GDM1 (cell line): ENCODE data around the gene NUP160.
"Not testable (repeated sequence)": the region's sequence is repeated elsewhere in the genome, so short reads cannot be mapped to it uniquely, and the experiment has no call there.

Source experiments
- DNase-seq: peaks from one replicate; lab custom pipeline; 2025; lab: John Stamatoyannopoulos, UW

Gene NUP160

DNA sequence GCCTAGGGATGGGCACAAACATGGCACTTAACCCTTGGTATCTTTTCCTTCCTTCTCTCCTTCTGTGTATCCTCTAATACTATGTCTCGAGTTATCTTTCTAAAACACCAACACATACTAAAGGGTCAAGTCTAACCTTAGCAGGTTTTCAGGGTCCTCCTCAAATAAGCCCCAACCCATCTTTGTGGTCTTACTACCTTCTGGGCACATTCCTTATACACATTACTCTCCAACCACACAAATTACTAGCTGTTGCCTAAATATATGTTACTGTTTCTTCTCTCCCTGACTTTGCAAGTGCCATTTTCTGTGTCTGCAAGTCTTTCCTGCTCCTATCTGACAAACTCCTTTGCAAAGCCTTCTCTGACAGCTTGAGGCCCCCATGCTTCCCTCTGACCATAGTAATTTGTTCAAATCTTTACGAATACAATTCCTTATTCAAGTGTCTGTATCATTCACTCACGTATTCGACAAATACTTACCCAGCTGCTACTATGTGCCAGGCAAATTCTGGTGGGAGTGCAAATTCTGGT is 15.8 kb upstream of the NUP160 start:
- DNase-seq, result no peak

- no peak for DNase-seq
Measured at GRCh38 chr11:47863189-47863897, 15.2 kb upstream of the NUP160 start.

DNA sequence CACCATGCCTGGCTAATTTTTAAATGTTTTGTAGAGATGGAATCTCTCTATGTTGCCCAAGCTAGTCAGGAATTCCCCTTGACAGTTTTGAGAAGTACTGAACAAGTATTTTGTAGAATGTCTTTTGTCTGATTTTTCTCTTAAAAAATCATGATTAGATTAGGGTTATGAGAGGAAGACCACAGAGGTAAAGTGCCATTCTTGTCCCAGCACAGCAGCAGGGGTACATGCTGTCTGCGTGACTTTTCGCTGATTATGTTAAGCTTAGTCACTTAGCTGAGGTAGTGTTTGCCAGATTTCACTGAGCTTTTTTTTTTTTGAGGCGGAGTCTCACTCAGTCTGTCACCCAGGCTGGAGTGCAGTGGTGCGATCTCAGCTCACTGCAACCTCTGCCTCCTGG is 13.6 kb upstream of the NUP160 start:
- no peak for DNase-seq

DNA sequence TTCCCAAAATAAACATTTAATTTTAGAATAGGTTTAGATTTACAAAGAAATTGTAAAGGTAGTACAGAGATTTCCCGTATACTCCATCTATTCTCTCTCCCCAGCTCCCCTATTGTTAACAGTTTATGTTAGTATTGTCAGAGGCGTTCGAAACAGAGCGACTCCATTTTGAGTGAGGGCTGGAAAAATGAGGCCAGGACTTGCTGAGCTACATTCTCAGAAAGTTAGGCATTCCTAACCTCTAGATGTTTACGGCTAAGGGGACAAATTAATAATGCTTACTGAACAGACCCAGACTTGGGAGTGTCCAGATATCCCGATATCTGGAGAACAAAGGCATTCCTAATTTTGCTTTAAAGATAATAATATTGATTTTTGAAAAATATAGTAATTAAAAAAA is 12.4 kb upstream of the NUP160 start:
- no peak for DNase-seq

DNA sequence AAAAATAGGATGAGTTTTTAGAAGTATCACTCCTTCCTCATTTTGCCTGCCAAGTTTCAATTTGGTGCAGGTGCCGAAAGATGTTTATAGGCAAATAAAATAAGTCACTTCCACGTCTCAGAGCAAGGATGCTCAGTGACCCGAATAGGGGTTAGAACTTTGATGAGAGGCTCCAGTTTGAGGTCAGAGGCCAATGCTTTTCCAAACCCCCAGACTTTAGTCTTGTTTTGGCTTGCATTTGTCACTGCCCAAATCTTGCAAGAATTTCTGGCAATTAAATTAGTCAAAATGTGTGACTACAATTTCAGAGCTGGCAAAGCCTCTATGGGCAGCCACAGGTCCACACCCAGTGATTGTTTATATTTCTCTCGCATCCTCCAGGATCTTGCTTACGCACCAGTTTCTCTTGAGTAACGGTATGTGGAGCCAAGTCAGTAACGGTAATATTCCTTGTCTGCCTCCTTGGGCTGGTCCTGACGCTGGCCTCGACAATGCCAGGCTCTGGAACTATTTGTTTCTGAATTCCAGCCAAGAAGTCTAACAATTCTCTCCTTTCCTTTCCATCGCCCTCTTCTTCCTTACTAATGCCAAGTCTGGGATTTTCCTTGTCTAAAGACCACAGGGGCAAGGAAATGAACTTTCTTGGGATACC is 9.9 kb upstream of the NUP160 start:
- no peak for DNase-seq

GRCh38 chr11:47857485-47857884 is 9.3 kb upstream of the NUP160 start:
- DNase-seq, result no peak

DNA sequence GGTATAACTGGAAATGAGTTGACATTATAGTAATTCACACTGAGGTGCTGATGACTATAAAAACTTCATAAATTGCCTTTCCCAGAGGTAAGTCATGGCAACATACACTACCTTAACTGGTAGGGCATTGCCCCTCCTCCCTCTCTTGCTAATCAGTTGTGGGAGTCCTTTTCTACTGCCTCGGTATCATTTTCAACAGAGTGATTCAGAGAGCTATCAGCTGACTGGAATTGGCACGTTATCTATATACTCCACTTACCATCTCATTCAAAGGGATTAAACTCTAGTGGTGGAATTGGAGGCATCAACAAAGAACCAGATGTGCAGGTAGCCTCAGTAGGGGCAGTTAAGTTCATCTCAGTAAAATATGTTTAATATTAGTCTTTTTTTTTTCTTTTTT is 8.0 kb upstream of the NUP160 start:
- no peak for DNase-seq

- DNase-seq, result no peak
Measured at GRCh38 chr11:47854667-47855066, 6.5 kb upstream of the NUP160 start.

DNA sequence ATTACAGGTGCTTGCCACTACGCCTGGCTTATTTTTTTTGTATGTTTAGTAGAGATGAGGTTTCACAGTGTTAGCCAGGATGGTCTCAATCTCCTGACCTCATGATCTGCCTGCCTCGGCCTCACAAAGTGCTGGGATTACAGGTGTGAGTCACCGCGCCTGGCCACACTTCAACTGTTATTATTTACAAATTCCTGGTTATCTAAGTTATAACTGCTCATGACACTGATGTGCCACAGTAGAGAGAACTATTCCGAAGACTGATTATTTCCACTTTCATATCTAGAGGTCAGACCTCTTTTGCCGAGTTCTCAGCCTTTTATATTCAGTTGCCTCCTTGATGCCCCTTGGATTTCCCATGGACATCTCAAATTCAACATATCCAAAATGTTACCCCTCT is 3.9 kb upstream of the NUP160 start:
- no peak for DNase-seq

DNA sequence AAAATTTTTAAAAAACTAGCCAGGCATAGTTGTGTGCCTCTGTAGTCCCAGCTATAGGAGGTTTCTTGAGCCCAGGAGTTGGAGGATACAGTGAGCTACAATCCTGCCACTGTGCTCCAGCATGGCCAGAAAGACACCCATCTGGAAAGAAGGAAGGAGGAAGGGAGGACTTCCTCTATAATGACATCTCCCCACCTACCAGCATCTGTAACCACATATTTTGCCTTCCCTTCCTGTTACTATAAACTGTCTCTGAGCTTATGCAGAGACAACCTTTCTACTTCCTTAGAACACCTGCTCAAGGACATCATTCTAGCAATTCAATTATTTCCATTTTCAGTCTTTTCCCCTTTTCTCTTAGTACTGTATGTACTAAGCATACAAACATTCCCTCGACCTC is 2.2 kb upstream of the NUP160 start:
- DNase-seq, result peak; percentile 8

GRCh38 chr11:47848700-47849155 is 578 bp upstream of the NUP160 start:
- DNase-seq, result no peak

DNA sequence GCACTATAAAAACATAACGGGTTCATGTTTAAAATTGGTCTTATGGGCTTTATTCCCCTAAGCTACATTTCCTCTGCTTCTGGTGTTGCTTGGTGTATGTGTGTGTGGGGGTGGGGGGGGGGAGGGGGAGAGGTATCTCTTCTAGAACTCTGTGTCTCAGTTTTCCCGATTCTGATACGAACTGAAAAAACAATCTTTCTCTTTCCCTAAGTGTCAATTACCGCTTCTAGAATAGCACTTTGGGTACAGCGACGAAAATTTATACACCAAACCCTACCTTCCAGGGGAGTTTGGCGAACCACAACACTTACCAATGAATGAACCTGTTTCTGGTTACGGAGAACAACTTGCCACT is 636 bp downstream of the NUP160 start:
- no peak for DNase-seq

GRCh38 chr11:47846998-47847397 is 1.2 kb downstream of the NUP160 start:
- no peak for DNase-seq

DNA sequence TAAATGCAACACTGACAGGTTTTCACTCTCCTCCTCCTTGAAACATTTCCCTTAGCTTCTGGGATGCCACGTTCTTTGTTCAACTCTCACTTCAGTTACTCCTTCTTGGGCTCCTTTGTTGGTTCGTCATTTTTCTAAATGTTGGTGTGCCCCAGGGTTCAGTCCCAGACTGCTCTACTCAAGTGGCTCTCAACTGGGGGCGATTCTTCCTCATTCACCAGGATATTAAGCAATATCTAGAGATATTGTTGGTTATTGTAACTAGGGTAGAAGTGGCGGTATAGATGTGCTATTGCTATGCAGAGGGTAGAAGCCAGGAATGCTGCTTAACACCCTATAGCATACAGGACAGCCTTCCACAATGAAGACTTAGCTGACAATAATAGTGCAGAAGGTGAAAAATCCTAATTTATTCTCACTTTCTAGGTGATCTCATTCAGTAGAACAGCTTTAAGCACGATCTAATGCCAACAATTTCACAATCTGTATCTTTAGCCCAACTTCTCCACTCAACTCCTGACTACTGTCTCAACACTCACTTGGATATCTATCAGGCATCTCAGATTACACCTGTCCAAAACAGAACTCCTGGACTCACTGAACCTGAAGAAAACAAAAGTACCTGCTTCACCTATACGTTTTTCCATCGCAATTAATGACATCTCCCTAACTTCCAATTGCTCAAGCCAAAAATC is 4.6 kb downstream of the NUP160 start:
- no peak for DNase-seq

DNA sequence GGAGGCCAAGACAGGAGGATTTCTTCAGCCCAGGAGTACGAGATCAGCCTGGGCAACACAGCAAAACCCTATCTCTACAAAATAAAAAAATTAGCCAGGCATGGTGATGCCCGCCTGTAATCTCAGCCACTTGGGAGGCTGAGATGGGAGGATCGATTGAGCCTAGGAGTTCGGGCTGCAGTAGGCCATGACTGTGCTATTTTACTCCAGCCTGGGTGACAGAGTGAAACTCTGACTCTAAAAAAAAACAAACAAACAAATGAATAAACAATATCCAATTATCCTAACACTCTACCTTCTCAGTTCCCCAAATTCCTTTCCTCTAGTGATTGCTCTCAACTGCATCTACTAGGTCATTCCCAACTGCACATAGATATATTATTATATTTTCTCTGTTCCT is 5.4 kb downstream of the NUP160 start:
- no peak for DNase-seq

GRCh38 chr11:47837929-47838328 is 10.2 kb downstream of the NUP160 start:
- no peak for DNase-seq

GRCh38 chr11:47837292-47837691 is 10.9 kb downstream of the NUP160 start:
- no peak for DNase-seq

GRCh38 chr11:47830013-47830412 is 18.1 kb downstream of the NUP160 start:
- not testable (repeated sequence) for DNase-seq

- DNase-seq, result no peak
Measured at GRCh38 chr11:47828284-47828683, 19.9 kb downstream of the NUP160 start.

DNA sequence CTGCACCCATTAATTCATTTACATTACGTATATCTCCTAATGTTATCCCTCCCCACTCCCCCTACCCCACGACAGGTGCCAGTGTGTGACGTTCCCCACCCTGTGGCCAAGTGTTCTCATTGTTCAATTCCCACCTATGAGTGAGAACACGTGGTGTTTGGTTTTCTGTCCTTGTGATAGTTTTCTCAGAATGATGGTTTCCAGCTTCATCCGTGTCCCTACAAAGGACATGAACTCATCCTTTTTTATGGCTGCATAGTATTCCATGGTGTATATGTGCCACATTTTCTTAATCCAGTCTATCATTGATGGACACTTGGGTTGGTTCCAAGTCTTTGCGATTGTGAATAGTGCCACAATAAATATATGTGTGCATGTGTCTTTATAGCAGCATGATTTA is 25.5 kb downstream of the NUP160 start:
- not testable (repeated sequence) for DNase-seq

- DNase-seq, result no peak
Measured at GRCh38 chr11:47819743-47820142, 28.4 kb downstream of the NUP160 start.

DNA sequence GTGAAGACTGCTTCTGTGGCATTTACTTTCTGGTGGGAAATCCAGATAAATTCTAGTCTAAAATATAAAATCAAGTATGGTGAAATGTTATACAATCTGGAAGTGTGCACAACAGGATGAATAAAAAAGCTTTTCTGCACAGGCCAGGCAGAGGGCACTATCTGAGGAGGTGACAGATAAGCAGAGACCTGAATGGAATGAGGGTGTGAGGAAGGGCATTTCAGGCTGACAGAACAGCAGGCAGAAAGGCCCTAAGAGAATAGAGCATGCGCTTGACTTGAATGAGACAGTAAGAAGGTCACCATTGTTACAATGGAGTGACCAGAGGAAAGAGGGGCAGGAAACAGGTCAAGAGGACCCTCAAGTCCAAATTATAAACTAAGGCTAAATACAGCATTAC is 47.4 kb downstream of the NUP160 start:
- no peak for DNase-seq

GRCh38 chr11:47797633-47798032 is 50.5 kb downstream of the NUP160 start:
- no peak for DNase-seq
